SK-N-MC (cell line): ENCODE results near the gene TAF7.

Experiments used
- EZH2 ChIP-seq: fragments of 200-600 bp; sonication (generic); IDR thresholded peaks from one replicate; pipeline ENCODE4 v1.6.1; 2017; ENCODE audit warnings: antibody characterized with exemption
- FOXP2 ChIP-seq: optimal IDR thresholded peaks from 2 replicates; pipeline ENCODE3; 2011; ENCODE audit warnings: mild to moderate bottlenecking, moderate library complexity; ENCODE audit not compliant: insufficient read depth; ENCODE audit errors: extremely low read length, control extremely low read depth
- POLR2AphosphoS5 ChIP-seq: IDR thresholded peaks from 2 replicates; pipeline ENCODE4 v1.6.1; 2012; ENCODE audit warnings: mild to moderate bottlenecking, low read depth, low read length, borderline replicate concordance

GRCh38 chr5:141298376-141298775 lies 22.2 kb downstream of the TAF7 start:
- TF ChIP-seq POLR2AphosphoS5 (no peak), EZH2 (no peak), FOXP2 (no peak)
